HEK293T (cell line): ENCODE data around the gene FAM236A.
"Not testable (repeated sequence)": the region's sequence is repeated elsewhere in the genome, so short reads cannot be mapped to it uniquely, and the experiment has no call there.

Source experiments
- CTCF ChIA-PET: fragments of 350-600 bp; formaldehyde crosslinking; extraction: SDS; loops from one replicate; lab custom pipeline; 2021; ENCODE audit warnings: antibody characterized with exemption, inconsistent platforms; lab: Yijun Ruan, JAX
- POLR2A ChIA-PET: fragments of 350-600 bp; formaldehyde crosslinking; extraction: SDS; loops from one replicate; lab custom pipeline; 2020; ENCODE audit warnings: antibody characterized with exemption, inconsistent platforms; lab: Yijun Ruan, JAX
- DNase-seq: peaks from one replicate; pipeline ENCODE4 v3.0.0; 2012; ENCODE audit warnings: mixed read lengths; ENCODE audit errors: extremely low spot score

FAM236A gene

DNA sequence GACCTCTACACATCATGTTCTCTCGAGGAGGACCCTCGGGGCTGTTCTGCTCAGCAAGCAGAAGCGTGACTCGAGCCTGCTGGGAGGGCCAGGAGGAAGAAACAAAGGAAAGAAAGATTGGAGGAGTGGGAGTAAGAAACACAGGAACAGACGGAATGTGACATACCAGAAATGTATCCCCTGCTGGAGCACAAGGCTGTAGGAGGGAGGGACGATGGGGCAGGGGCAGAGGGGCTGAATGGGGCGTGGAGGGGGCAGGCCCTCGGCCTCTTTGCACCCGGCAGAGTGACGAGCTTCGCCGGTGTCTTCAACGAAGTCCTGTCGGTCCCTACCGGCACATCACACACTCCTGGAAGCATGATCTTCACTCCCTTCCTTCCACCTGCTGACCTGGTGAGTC lies at the start of gene FAM236A:
FAM236A (plus strand) TSS at position 301 of the 400 bp plus-strand sequence; CDS start at position 358, 57 bp downstream.
- CTCF ChIA-PET, POLR2A ChIA-PET, DNase-seq: not testable (repeated sequence)

DNA sequence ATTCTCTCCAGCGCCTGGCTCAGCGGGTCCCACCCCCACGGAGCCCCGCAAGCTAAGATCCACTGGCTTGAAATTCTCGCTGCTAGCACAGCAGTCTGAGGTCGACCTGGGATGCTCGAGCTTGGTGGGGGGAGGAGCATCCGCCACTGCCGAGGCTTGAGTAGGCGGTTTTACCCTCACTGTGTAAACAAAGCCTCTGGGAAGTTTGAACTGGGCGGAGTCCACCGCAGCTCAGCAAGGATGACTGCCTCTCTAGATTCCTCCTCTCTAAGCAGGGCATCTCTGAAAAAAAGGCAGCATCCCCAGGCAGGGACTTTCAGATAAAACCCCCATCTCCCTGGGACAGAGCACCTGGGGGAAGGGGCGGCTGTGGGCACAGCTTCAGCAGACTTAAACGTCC lies 48.3 kb upstream of the FAM236A start:
- DNase-seq: not testable (repeated sequence)

GRCh38 chrX:72912315-72912714 lies 25.7 kb upstream of the FAM236A start, which contains the start of gene FAM236C:
FAM236C (plus strand) TSS chrX:72912615; CDS start chrX:72912715, 100 bp downstream.
- POLR2A ChIA-PET, DNase-seq, CTCF ChIA-PET: not testable (repeated sequence)

More for the DNA sequence above, 48.3 kb upstream of the FAM236A start:
- POLR2A ChIA-PET, CTCF ChIA-PET: not testable (repeated sequence)

DNA sequence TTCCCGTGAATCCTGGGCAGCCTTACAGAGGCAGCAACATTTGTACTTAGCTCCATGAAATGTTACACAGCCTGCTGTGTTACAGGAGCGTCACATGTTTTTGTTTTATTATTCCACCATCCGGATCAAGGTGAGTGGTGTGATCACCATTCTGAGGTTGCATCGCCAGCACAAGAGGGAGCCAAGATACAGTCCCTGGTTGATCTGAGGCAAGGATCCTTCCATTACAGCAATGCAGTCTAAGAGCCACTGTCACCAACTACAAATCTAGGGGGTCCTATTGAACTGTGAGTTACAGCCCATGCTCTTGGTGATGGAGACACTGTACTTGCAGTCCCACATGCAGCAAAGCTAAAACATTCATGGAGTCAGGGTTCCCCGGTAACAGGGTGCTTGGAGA lies 21.9 kb upstream of the FAM236A start:
- DNase-seq, CTCF ChIA-PET, POLR2A ChIA-PET: not testable (repeated sequence)

DNA sequence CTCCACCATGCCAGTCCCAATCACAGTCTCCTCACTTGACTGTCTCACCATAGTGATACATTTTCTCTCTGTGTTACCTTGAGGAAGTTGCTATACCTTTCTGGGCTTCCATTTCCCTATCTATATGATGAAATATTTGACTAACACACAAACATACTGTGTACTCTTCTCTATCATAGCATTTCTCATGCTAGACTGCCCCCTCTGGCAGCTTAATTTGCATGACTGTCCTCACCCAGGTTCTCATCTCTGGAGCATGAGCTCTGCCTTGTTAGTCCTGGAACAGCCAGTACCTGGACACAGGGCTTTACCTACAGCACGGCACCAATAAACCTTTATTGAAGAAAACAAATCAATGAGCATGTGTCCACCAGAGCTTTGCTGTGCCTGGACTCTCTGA lies 5.7 kb upstream of the FAM236A start:
- DNase-seq, POLR2A ChIA-PET, CTCF ChIA-PET: not testable (repeated sequence)

DNA sequence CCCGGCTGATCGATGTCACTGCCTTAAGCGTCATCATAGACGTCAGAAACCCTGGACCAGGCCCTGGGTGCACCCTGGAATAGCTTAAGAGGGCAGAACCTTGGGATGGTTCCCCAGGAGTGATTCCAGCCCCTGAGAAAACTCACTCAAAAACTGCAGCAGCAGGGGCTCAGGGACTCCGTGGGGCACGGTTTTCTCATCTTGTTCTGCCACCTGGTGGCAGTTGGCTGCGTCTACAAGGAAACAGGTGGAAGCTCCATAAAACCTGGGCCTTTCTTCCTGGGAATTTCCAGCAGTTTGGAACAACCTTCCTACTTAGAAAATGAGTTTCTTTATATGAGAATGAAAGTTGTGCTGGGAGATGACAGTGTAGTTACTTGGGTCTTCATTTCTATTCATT lies 1.6 kb upstream of the FAM236A start:
- DNase-seq, POLR2A ChIA-PET, CTCF ChIA-PET: not testable (repeated sequence)

- POLR2A ChIA-PET, CTCF ChIA-PET, DNase-seq: not testable (repeated sequence)
Observed at GRCh38 chrX:72936882-72937455, 1.0 kb upstream of the FAM236A start.

GRCh38 chrX:72942272-72942671 lies 4.3 kb downstream of the FAM236A start:
- DNase-seq, POLR2A ChIA-PET, CTCF ChIA-PET: not testable (repeated sequence)

DNA sequence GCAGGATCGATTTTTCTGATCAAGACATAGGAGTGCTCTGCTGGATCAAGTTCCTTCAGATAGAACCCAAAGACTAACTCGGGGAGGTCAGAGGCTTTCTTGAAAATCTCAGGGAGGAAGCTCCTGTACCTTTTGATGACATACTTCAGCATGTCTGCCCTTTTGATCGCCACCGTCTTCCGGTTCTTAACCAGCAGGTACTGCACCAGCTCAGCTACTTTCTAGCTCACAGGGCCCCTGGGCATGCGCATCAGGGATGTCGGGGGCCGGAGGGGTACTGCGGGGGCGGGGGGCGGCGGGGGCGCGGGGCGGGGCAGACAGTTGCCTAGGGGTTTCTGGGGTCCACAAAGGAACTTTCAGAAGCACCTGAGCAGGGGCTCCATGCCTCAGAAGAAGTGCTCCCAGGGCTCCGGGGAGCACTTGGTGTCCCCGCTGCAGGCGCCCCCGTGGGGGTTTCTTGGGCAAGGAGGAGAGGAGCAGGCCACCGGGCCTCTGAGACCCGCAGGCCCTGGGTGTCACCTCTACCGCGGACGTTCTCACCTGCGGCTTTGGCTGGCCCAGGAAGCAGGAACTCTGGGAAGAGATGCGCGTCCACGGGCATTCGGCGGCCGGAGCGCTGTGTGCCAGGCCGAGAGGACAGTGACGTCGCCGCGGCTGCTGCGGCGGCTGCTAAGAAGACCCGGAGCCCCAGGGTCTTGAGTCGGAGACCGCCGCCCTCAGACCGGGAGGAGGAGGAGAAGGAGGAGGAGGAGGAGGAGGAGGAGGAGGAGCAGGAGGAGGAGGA lies 5.2 kb downstream of the FAM236A start:
- POLR2A ChIA-PET, DNase-seq, CTCF ChIA-PET: not testable (repeated sequence)

DNA sequence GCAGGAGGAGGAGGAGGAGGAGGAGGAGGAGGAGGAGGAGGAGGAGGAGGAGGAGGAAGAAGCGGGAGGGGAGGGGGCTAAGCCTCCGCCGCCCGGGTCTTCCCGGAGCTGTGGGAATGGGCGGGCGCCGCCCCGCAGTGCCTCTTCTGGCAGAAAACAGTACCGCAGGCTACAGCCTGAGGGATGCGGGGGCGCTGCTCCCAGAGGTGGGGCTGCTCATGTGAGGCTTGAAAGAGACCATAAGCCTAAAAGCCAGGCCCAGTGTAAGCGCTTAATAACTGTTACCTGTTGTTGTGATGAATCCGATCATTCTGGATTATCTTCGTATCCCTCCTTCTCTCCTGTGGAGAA lies 5.8 kb downstream of the FAM236A start, which contains the start of gene DMRTC1:
DMRTC1 (minus strand) TSS at position 19 of the 351 bp plus-strand sequence. CDS start 68,143 bp downstream, outside the sequence.
- CTCF ChIA-PET, DNase-seq, POLR2A ChIA-PET: not testable (repeated sequence)

GRCh38 chrX:72959971-72960370 lies 22.0 kb downstream of the FAM236A start:
- DNase-seq, POLR2A ChIA-PET, CTCF ChIA-PET: not testable (repeated sequence)

DNA sequence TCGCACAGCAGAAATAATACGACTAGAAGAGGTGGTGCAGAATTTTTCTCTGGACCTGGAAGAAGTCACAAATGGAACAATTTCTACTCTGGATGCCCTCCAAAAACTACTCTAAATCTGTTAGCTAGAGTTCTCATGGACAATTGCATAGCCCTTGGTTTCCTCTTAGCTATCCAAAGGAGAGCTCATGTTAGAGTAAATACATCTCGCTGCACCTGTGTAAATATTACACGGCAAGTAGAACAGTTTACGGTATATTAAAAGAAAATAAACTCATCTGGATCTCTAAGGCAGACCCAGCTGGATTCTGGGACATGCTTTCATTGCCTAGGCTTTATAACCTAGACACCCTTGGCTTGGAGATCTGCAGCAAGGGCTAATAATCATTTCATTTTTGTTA lies 33.9 kb downstream of the FAM236A start:
- CTCF ChIA-PET, DNase-seq, POLR2A ChIA-PET: not testable (repeated sequence)

DNA sequence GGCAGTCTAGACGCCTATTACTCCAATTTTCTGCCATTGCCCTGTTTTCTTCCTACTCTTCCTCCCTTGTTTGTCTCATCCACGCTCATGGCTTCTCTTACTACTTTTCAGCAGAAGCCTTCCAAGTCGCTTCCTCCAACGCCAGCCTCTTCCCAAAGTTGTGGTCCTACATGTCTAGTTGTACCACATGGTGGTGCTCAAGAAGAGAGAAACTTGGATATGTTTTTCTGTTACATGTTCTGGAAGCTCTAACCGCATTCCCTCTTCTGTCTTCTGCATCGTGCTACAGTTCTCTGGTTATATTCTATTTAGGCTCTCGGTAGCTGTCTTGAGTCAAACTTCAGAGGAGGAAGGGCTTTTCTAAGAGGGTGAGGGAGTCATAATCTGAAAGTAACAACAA lies 36.9 kb downstream of the FAM236A start:
- DNase-seq, CTCF ChIA-PET, POLR2A ChIA-PET: not testable (repeated sequence)

- DNase-seq, CTCF ChIA-PET, POLR2A ChIA-PET: not testable (repeated sequence)
Observed at GRCh38 chrX:72980894-72981469, 43.0 kb downstream of the FAM236A start.
